Loucy (cell line): ENCODE results near the gene HSD17B13.

Experiments used
- H2AFZ ChIP-seq: fragments of 200-600 bp; sonication (generic); 2 replicates; pipeline ENCODE4 v1.6.0; 2016; ENCODE audit warnings: antibody characterized with exemption, mild to moderate bottlenecking, low read length, moderate library complexity
- H3F3A ChIP-seq: fragments of 200-600 bp; 2 replicates; pipeline ENCODE4 v1.6.0; 2016; ENCODE audit warnings: antibody characterized with exemption, low read depth, mild to moderate bottlenecking
- H3K27me3 ChIP-seq: fragments of 200-600 bp; sonication (generic); 2 replicates; pipeline ENCODE4 v1.6.1; 2014; ENCODE audit warnings: low read length, mild to moderate bottlenecking; ENCODE audit not compliant: insufficient read depth, poor library complexity, severe bottlenecking
- H3K36me3 ChIP-seq: fragments of 200-600 bp; sonication (generic); 2 replicates; pipeline ENCODE4 v1.6.1; 2016; ENCODE audit warnings: low read length; ENCODE audit not compliant: insufficient read depth
- H3K4me1 ChIP-seq: fragments of 200-600 bp; sonication (generic); 2 replicates; pipeline ENCODE4 v1.5.1; 2014; ENCODE audit warnings: low read length, mild to moderate bottlenecking; ENCODE audit not compliant: insufficient read depth, poor library complexity, severe bottlenecking
- H3K4me2 ChIP-seq: fragments of 200-600 bp; sonication (generic); 2 replicates; pipeline ENCODE4 v1.6.0; 2014; ENCODE audit warnings: antibody characterized with exemption, low read length, low read depth, mild to moderate bottlenecking; ENCODE audit not compliant: poor library complexity, severe bottlenecking
- H3K4me3 ChIP-seq: fragments of 200-600 bp; sonication (generic); 2 replicates; pipeline ENCODE4 v1.5.1; 2014; ENCODE audit warnings: low read length, mild to moderate bottlenecking, mixed read lengths; ENCODE audit not compliant: poor library complexity, severe bottlenecking
- H3K79me2 ChIP-seq: fragments of 200-600 bp; sonication (generic); 2 replicates; pipeline ENCODE4 v1.6.1; 2014; ENCODE audit warnings: low read length; ENCODE audit not compliant: insufficient read depth
- H3K9ac ChIP-seq: fragments of 200-600 bp; sonication (generic); 2 replicates; pipeline ENCODE4 v1.6.0; 2014; ENCODE audit warnings: mild to moderate bottlenecking, low read depth, low read length, moderate library complexity; ENCODE audit not compliant: poor library complexity, severe bottlenecking
- H3K9me2 ChIP-seq: fragments of 200-600 bp; sonication (generic); replicated peaks from 2 replicates; pipeline ENCODE4 v1.6.1; 2016; ENCODE audit warnings: low read depth, low read length, mixed read lengths
- H3K9me3 ChIP-seq: fragments of 200-600 bp; sonication (generic); 2 replicates; pipeline ENCODE4 v1.6.1; 2014; ENCODE audit warnings: mild to moderate bottlenecking, antibody characterized with exemption, low read length, low read depth; ENCODE audit not compliant: insufficient read depth
- H4K20me1 ChIP-seq: fragments of 200-600 bp; sonication (generic); 2 replicates; pipeline ENCODE4 v1.6.0; 2014; ENCODE audit warnings: antibody characterized with exemption, low read length, mild to moderate bottlenecking; ENCODE audit not compliant: insufficient read depth, poor library complexity, severe bottlenecking
- EZH2phosphoT487 ChIP-seq: fragments of 200-600 bp; IDR thresholded peaks from 2 replicates; pipeline ENCODE4 v1.6.1; 2018; ENCODE audit warnings: antibody characterized with exemption, mild to moderate bottlenecking, moderate library complexity, borderline replicate concordance
- TF ChIP-seq, protein P1 (sequence below): fragments of 200-600 bp; sonication (generic); conservative IDR thresholded peaks from 2 replicates; pipeline ENCODE4 v1.5.1; 2014; ENCODE audit warnings: mild to moderate bottlenecking, antibody characterized with exemption, low read length

HSD17B13 gene

DNA sequence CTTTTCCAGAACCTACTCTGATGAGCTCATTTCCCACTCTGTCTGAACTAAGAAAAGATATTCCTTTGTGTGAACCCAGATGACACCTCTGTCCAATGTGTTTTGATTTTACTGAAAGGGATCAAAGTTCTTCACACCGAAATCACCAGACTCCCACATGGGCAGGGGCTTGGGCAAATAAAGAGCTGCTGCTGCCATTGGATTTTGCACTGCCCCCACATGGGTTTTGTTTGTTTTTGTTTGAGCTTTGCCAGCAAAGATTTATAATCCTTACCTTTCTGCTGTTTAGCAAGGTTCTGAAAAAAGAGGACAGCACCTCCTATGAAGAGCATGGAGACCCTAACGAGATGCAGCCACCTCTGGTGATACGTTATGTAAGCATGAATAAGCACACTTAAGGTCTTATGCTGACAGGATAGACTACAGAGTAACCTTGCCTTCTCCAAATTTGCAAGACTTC is 44.3 kb downstream of the HSD17B13 start:
- Histone ChIP-seq H3K79me2 (no peaks in the 10 kb centered on the region), H3K4me3 (no peak overlapping the region), H4K20me1 (no peaks in the 10 kb centered on the region), H3K9me3 (no peaks in the 10 kb centered on the region), H3K4me1 (peaks cover 3% of the 10 kb centered on the region), H3K36me3 (no peaks in the 10 kb centered on the region), H3F3A (no peaks in the 10 kb centered on the region), H3K9ac (no peak overlapping the region), H3K27me3 (no peaks in the 10 kb centered on the region), H2AFZ (no peak overlapping the region), H3K9me2 (no peaks in the 10 kb centered on the region), H3K4me2 (no peak overlapping the region)
- TF ChIP-seq, protein P1, sequence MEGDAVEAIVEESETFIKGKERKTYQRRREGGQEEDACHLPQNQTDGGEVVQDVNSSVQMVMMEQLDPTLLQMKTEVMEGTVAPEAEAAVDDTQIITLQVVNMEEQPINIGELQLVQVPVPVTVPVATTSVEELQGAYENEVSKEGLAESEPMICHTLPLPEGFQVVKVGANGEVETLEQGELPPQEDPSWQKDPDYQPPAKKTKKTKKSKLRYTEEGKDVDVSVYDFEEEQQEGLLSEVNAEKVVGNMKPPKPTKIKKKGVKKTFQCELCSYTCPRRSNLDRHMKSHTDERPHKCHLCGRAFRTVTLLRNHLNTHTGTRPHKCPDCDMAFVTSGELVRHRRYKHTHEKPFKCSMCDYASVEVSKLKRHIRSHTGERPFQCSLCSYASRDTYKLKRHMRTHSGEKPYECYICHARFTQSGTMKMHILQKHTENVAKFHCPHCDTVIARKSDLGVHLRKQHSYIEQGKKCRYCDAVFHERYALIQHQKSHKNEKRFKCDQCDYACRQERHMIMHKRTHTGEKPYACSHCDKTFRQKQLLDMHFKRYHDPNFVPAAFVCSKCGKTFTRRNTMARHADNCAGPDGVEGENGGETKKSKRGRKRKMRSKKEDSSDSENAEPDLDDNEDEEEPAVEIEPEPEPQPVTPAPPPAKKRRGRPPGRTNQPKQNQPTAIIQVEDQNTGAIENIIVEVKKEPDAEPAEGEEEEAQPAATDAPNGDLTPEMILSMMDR, result no peak
- no peak for TF ChIP-seq EZH2phosphoT487

- Histone ChIP-seq H4K20me1 (no peaks in the 10 kb centered on the region), H3K9me2 (no peaks in the 10 kb centered on the region), H3K79me2 (no peaks in the 10 kb centered on the region), H3K4me2 (no peak overlapping the region), H3F3A (no peaks in the 10 kb centered on the region), H3K9ac (no peak overlapping the region), H3K36me3 (no peaks in the 10 kb centered on the region), H2AFZ (no peak overlapping the region), H3K4me1 (no peaks in the 10 kb centered on the region), H3K4me3 (no peak overlapping the region), H3K27me3 (no peaks in the 10 kb centered on the region), H3K9me3 (no peaks in the 10 kb centered on the region)
- no peak for TF ChIP-seq EZH2phosphoT487
- TF ChIP-seq, protein P1, result no peak
Observed at GRCh38 chr4:87275311-87275710, 47.4 kb downstream of the HSD17B13 start.

DNA sequence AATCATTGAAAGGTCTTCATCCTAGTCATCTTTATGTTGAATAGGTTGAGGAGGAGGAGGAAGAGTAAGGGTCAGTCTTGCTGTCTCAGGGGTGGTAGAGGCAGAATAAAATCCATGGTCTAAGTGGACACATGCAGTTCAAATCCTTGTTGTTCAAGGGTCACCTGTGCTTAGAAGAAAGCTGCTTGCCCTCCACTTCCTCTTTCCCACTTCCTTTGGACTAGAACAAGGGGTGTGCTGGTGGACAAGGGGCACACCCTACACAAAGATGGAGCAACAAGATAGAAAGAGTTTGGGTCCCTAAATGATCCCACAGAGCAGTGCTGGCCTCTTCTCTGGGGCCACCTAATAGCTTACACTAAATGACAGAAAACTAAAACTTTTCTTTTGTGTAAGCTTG is 47.9 kb downstream of the HSD17B13 start:
- H3K4me1 ChIP-seq, result no peaks in the 10 kb centered on the region
- no peaks in the 10 kb centered on the region for H3K79me2 ChIP-seq

DNA sequence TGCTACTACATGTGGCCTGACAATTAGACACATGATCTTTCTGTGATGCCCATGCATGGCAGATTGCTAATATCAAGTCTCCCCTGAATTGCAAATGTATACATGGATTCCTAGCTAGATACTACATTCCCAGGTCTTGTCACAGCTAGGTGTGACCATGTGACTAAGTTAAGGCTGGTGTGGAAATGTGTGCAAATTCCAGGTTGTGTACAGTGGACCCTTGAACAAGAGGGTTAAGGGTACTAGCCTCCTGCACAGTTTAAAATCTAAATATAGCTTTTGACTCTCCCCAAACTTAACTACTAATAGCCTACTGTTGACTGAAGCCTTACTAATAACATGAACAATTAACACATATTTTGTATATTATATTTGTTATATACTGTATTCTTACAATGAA is 48.4 kb downstream of the HSD17B13 start:
- no peak overlapping the region for H3K4me3 ChIP-seq
- no peaks in the 10 kb centered on the region for H4K20me1 ChIP-seq
- no peak overlapping the region for H3K4me2 ChIP-seq
- no peaks in the 10 kb centered on the region for H3K9me2 ChIP-seq
- no peak overlapping the region for H3K9ac ChIP-seq
- H3K27me3 ChIP-seq, result no peaks in the 10 kb centered on the region
- H3K4me1 ChIP-seq, result no peaks in the 10 kb centered on the region
- TF ChIP-seq EZH2phosphoT487, result no peak
- TF ChIP-seq, protein P1, result no peak
- no peaks in the 10 kb centered on the region for H3K36me3 ChIP-seq
- H2AFZ ChIP-seq, result no peak overlapping the region
- no peaks in the 10 kb centered on the region for H3K79me2 ChIP-seq
- H3K9me3 ChIP-seq, result no peaks in the 10 kb centered on the region
- H3F3A ChIP-seq, result no peaks in the 10 kb centered on the region

More for the DNA sequence above, 47.9 kb downstream of the HSD17B13 start:
- Histone ChIP-seq H3K4me3 (no peak overlapping the region), H3K9ac (no peak overlapping the region), H3F3A (no peaks in the 10 kb centered on the region), H4K20me1 (no peaks in the 10 kb centered on the region), H3K27me3 (no peaks in the 10 kb centered on the region), H3K9me2 (no peaks in the 10 kb centered on the region), H3K9me3 (no peaks in the 10 kb centered on the region), H2AFZ (no peak overlapping the region), H3K4me2 (no peak overlapping the region), H3K36me3 (no peaks in the 10 kb centered on the region)
- TF ChIP-seq EZH2phosphoT487, result no peak
